ENCODE measurements around the gene LRRFIP1.
"Not testable (repeated sequence)": the region's sequence is repeated elsewhere in the genome, so short reads cannot be mapped to it uniquely, and the experiment has no call there.

The LRRFIP1 gene

DNA sequence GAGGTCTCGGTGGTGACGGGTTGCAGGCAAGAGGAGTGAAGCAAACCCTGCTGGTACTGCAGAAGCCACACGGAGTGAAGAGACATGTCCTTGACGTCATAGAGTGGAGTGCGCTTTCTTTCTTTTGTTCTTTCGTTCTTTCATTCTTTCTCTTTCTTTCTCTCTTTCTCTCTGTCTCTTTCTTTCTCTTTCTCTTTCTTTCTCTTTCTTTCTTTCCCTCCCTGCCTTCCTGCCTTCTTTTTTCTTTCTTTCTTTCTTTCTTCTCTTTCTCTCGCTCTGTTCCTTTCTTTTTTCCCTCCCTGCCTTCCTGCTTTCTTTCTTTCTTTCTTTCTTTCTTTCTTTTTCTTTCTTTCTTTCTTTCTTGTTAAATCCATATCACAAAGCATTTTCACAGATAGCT lies 39.2 kb downstream of the LRRFIP1 start:
- no peak for DNase-seq

DNA sequence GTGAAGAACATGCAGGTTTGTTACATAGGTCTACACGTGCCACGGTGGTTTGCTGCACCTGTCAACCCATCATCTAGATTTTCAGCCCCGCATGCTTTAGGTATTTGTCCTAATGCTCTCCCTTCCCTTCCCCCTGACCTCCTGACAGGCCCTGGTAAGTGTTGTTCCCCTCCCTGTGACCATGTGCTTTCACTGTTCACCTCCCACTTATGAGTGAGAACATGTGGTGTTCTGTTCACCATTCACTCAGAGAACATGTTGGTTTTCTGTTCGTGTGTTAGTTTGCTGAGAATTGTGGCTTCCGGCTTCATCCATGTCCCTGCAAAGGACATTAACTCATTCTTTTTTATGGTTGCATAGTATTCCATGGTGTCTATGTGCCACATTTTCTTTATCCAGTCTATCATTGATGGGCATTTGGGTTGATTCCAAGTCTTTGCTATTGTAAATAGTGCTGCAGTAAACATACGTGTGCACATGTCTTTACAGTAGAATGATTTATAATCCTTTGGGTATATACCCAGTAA lies 39.7 kb downstream of the LRRFIP1 start:
- DNase-seq: not testable (repeated sequence)

DNA sequence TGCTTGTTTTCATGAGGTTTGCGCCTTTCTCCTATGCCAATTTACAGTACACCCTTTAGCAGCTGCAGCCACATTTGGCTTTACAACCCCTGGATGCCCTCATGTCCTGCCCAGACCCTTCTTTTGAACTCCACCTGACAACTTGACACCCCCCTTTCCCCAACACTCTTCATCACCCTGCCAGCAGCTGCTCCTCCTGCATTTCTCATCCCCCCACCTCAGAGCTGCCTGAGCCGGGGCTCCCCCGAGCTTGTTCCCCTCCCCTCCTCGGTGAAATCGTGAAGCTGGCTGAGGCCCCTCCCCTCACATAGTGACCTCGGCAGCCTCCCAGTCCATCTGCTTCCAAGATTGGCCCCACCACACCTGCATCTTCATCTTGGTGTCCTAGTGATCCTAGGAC lies 40.5 kb downstream of the LRRFIP1 start:
- DNase-seq: no peak

DNA sequence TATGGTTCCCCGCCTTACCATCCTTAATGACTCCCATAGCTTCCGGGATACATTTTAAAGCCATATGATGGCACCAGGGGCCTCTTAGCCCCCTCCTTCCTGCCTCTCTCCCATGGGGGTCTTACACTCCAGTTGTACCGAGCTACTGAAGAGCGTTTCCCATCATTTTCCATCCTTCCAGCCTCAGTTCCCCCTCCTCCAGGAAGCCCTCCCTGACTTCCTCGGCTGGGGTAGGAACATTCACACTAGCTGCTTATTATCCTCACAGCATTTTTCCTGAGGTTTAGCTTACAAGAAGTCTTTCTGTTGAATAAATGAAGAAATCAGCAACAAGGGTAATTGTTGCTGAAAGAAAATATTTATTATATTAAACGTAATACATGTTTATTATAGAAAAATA lies 41.1 kb downstream of the LRRFIP1 start:
- DNase-seq: no peak

DNA sequence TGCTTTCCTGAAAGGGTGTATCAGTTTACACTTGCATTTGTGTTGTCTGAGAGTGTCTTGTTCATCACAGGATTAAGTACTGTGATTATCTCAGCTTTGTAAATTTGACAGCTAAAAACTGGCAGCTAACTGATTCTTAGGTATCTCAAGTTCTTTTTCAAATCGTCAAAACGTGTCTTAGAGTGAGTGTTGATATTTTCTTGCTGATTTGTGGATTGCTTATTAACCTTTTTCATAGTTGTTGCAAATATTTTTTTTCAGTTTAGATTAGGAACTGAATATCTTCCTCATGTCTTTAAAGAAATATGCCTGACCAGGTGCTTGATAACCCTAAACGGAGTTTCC lies 41.9 kb downstream of the LRRFIP1 start:
- no peak for DNase-seq

DNA sequence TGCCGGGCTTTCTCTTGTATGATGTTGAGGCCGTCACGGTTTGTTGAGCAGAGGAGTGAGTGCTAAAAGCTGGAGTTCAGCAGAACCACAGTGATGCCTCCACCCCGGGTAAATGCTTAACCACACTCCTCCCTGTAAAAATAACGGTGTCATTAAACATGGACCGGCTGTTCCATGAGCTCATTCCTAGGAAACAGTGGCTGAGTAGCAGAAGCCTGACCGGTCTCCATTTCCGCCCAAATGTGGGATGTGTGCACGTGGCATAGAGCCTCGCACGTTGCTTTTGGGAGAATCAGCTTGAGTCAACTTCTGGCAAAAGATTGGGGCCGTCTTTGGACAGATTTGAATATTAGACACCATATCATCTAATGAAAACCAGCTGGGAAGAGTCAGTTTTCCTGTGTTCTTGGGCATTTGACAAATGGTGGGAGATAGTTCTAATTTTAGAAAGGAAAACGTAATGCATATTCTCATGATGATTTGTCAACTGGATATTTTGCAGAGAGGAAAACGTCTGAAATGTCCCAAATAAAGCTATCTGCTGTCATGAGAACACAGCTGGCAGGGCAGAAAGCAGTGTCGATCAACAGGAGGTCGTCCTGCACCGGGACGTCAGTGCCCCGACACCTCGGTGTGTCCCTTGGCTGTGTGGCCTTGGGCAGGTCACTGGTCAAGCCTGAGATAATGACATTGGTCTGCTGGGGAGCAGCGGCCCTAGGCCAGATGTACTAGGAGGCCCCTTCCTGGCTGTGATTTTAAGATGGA lies 42.4 kb downstream of the LRRFIP1 start:
- no peak for DNase-seq

DNA sequence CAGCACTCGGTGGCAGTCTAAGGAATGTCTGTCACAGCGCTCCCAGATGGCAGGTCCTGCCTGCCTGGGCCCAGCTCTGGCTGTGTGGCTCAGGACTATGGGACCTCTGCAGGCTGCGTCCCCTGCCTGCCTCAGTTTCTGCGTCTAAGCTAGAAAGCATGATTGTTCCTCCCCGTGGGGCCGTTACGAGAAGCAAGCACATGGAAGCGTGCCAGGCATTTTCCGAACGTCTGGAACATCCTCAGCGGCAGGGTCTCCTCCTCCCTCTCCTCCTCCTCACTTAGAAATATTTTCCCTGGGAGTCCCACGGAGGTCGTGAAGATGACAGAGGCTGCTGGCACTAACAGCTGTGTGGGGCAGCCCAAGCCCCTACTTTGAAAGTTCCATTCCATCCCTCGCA lies 43.3 kb downstream of the LRRFIP1 start:
- no peak for DNase-seq

DNA sequence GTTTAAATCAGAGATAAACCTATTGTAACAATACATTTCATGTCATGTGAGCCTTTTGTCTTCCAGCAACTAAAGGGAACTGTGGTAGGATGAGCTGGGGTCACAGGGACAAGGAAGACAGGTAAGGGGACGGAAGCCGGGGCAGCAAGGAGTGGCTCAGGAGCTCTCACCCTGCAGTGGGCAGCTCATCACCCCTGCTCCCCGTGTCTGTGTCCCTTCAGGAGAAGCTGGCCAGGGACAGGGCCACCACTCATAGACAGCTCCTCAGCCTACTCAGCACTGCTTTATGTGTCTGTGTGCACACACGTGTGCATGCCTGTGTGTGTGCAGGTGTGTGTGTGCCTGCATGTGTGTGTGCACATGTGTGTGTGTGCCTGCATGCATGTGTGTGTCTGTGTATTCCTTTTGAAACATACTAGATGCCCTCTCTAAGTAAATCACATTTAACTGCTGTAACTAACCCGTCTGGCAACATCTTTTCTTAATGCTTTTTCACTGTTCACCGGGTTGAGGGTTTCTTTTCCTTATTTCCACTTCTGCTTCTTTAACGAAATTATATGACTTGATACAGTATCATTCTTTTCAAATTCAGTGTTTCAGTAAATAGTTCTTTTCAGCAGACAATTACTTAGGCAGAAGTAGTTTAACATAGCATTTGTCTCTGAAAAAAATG lies 44.2 kb downstream of the LRRFIP1 start:
- DNase-seq: no peak

DNA sequence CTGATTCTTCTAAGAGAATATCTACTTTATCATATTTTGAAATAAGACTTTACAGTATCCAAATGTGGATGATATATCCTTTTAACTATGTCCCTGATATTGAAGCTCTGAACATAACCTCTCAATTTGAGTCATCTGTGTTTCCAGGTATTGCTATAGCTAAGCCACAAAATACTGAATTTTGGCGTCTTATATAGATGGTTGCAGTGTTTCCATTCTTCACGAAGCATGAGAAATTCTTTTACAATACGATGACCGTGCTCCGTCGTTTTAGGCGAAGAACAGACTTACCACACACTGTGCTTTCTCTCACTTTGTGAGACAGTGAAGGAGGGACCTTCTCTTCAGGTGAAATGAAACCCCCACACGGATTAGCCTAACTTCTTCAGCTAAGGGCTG lies 45.3 kb downstream of the LRRFIP1 start:
- no peak for DNase-seq

DNA sequence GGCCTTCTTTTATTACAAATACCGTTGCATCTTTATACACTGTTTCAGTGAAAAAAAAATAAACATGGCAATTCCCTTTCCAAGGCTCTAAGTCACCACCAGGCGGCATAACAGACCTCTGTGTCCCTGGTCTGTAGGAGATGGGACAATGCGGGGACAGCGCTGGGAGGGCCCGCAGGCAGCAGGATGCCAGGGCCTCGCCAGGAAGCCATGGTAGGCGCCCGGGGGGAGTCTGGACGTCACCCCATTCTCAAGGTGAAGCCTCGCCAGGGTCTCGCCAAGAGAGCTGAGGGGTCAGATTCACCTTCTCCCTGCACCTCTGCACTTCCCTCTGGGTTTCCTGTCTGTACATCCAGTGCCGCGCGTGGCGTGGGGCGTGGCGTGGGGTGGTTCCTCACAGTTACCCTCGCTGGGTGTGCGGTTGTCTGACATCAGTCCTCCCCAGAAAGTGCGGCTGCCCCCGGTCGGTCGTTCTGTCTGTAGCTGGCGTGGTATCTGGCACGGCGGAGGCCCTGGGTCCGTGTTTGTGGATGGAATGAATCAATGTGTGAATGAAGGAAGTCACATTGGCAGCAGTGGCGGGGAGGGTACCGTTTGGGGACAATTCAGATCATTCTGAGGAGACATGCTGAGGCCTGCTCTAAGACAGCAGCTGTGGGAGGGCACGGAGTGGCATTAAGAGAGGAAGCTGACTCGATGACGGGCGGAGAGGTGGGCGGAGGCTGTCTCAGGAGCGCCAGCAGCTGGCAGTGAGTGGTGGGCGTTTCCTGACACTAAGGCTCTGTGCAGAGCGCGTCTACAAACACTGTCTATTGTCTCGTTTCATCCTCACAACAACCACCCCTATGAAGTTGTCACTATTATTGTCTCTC lies 46.0 kb downstream of the LRRFIP1 start:
- DNase-seq: peak; percentile 89

DNA sequence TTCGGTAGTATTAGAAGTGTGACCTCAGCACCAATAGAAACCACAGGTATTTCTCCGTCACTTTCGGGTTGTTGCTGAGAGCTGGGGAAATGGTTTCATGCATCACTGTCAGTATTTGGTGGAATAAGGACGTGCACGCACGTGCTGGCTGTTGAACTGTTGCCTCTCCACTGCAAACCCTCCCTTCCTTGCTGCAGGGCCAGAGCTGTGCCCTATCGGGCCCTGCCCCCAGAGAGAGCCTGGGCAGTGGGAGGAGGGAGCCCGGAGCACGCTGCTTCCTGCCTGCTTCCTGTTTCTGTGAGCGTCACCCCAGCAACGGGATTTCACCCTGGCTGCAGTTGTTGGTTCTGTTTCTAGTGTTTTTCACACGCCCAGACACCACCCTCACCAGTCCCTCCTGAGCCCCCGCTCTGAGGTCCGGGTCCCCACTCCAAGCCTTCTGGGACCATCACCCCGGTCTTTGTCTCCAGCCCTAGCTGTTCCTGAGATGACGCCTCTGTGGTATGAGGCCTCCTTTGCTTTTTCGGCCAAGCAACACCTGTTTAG lies 47.4 kb downstream of the LRRFIP1 start:
- DNase-seq: peak; percentile 84

DNA sequence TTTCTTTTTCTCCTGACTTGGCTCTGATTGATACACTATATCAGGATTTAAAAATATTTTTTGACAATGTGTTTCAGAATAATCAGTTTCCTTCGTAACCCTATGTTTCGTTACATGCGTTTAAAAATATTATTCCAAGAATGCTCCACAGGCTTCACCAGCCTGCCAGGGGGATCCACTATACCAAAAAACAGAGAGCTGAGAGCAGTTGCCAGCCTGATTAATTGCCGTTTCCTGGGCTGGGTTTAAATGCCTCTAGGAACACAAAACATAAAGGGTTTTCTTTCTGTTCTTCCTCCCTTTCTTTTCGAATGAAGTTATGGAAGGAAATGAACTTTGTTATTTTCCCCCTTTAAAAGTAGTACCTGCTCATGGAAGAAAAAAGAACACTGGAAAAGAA lies 47.9 kb downstream of the LRRFIP1 start:
- no peak for DNase-seq

DNA sequence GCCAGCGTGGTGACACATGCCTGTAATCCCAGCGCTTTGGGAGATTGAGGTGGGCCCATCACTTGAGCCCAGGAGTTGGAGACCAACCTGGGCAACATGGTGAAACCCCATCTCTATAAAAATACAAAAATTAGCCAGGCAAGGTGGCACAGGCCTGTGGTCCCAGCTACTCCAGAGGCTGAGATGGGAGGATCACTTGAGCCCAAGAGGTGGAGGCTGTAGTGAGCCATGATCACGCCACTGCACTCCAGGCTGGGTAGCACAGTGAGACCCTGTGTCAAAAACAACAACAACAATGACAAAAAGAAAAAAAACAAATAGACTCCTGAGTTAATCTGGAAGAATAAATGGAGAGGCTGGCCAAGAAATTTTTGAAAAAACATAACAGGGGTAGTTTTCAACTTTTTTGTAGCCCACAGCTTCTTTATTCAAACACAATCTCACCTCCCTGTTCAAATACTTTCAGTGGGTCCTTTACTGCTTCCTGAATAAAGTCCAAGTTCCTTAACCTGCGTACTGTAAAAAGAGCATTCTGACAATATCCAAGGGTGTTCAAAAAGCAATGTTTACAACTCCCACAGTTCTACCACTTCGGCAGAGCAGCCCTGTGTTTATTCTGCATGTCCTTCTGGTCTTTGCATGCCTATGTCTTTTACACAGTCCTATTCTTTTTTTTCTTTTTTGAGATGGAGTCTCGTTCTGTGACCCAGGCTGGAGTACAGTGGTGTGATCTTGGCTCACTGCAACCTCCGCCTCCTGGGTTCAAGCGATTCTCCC lies 53.5 kb downstream of the LRRFIP1 start:
- no peak for DNase-seq

DNA sequence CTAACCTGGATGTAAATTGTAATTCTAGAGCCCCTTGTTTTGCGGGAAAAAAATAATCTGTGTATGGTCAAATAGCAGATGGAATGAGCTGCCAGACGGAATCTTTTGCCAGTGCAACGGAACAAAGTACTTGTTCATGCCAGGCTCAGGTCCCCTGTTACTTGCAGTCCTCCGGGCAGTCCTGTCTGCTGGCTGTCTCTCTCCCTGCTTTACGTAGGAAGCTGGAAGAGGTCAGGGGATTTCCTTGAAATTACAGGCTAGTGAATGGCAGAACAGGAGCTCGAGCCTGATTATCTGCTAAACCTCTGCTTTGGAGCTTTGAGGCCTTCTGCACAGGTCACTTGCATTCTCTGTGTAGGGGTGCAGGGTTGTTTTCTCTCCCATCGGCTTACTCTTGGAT lies 54.8 kb downstream of the LRRFIP1 start:
- no peak for DNase-seq

DNA sequence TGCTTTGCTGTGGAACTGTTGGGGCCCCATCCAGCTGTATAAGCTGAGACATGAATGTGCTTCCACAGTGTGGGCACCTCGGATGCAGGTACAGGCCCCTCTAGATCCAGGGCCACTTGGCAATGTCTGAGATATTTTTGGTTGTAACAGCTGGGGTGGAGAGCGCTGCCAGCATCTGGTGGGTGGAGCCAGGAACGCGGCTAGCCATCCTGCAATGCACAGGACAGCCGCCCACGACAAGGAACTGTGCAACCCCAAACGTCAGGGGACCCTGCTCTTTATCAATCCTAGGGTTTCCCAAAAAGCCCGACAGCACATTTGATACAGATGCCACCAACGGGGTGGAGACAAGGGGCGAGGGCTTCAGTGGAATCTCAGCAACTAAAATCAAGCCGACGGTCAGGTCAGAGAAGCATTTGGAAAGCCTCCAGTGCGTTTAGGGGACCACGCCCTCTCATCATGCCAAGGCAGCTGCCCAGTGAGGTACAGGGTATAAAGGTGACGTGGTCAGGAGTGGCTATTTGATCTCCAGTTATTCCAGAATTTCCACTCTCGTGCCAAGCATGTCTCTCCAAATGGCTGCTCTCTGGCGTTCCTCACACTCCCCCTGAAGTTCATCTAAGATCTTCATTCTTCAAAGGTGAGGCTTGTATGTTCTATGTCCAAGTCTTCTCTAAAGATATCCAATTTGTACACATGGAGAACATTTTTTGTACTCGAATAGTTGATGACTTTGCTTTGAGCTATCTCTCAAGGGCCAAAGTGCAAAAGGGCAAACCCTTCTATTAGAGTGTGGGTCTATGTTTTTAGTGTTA lies 55.7 kb downstream of the LRRFIP1 start:
- DNase-seq: no peak

DNA sequence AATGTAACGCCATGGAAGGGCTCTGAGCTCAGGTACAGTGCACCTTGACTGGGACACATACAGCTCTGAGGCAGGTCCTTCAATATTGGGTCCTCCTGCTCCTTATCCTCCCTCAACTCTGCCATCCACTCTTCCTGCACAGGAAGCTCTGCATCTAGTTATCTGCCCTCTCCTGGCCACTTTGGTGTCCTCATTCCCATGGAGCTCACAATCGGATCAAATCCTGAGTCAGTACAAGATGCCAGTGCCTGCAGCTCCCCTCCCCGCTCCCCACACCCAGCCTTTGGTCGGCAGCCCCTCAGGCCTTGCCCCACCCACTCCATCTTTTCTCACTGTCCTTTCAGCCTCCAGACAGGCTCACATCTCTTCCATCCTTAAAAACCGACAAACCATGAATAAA lies 58.0 kb downstream of the LRRFIP1 start:
- no peak for DNase-seq

DNA sequence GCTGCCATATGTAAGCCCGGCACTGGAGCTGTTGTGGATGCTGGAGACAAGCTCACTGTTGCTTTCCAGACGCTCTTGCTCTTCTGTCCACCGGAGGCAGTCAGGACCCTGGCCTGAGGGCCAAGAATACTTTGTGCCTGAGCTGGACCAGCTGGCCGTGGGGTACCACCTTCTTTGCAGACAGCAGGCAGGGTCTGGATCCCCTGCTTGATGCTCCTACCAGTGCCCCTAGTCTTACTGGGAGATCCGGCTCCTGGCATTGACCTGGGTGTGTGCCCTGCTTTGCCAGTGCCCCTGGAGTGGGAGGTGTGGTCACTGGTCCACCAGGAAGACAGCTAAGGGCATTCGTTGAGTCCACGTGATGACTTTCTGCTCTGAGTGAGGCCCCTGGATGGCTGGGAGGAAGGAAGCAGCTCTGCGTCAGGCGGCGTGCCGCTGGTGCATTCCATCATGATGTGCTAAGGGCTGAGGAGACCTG lies 59.3 kb downstream of the LRRFIP1 start:
- peak; percentile 36 for DNase-seq

DNA sequence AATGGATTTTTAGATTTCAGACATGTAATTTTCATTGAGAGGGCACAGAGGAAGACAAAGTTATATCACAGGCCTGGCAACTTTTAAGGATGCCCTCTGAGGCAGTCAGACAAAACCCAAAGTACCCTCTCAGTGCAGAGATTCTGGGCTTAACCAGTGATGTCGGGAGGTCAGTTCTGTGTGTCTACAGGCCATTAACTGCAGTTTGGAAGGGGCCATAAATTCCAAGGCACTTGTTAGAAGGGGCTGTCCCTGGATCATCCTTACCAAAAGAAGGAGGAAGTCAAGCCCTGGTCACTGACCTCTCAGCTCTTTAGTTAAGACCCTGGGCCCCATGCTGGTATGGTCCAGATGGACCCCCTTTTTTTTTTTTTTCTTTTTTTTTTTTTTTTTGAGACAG lies 60.7 kb downstream of the LRRFIP1 start:
- no peak for DNase-seq

DNA sequence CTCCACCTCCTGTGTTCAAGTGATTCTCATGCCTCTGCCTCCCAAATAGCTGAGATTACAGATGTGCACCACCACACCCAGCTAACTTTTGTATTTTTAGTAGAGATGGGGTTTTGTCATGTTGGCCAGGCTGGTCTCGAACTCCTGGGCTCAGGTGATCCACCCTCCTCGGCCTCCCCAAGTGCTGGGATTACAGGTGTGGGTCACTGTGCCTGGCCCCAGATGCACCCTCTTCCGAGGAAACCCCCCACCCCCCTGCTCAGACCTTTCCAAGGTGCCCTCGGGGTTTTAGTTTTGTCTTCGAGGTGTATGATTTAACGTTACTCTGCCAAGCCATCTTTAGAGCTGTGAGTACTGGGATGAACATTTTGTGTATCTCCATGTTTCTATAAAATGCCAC lies 61.2 kb downstream of the LRRFIP1 start:
- DNase-seq: not testable (repeated sequence)

DNA sequence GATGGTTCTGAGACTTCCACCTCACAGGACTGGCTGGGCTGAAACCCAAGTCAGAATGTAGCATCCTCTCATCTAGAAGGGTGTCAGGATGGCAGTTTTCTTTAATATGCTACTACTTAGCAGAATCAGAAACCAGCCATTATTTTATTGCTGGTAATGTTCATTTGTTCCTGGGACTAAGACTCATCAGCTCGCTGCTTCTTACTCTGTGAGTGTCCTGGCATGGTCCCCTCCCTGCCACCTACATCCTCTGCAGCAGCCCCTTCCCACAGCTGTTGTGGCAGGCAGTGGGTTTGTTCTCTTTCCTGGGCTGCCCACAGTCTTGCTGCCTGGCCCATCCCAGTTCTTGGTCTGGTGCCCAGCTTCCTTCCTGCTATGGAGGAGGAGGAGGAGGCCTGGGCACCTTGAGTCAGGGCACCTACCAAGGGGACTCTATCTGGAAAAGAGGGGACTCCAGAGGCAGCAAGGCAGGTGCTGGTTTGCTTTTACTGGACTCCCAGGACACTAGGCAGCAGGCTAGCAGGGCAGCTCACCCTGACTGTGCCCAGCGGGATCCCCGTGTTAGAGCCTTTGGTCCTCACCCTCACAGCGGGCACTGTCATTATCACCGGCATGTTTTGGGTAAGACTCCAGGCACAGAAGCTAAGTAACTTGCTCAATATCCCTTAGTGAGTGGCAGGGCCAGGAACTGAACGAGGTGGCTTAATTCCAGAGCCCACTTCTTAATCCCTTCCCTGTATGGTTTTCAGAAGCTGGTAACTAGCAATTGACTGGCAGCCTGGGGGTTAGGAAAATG lies 62.1 kb downstream of the LRRFIP1 start:
- peak; percentile 33 for DNase-seq

Measured in hematopoietic multipotent progenitor cell treated with erythropoietin and hydrocortisone succinate and interleukin-3 and kit ligand, for 8 days (in vitro differentiated cells).